HCT116 (cell line): ENCODE results near the gene MINDY1. TPM values are rescaled to one million over a fixed set of nuclear protein-coding genes. Genes with fewer than 3 reads are reported as not detected.

Source experiments
- ATAC-seq: fragments of 200-7000 bp; cut with Tn5 transposase; 2 replicates; pipeline ENCODE4 v1.9.1; 2020; ENCODE audit warnings: mild to moderate bottlenecking, moderate library complexity
- BruUV-seq: library from RNA; stranded (reverse); fragments of 400-500 nt; replicated peaks from 2 replicates; lab custom pipeline; 2021; lab: Mats Ljungman, UMichigan
- CTCF ChIA-PET: fragments of 300-600 bp; sonication (Branson Sonifier 250); formaldehyde crosslinking; loops from one replicate; lab custom pipeline; 2021; ENCODE audit warnings: antibody characterized with exemption; lab: Charles Lee
- POLR2A ChIA-PET: fragments of 300-600, 350-600 bp; sonication (Branson Sonifier 250); formaldehyde crosslinking; loops from one replicate; lab custom pipeline; 2021; ENCODE audit warnings: antibody characterized with exemption; lab: Charles Lee
- RAD21 ChIA-PET, 2 experiments: fragments of 300-600 bp; sonication (Branson Sonifier 250); formaldehyde crosslinking; loops; one replicate each; lab custom pipeline; 2023; ENCODE audit warnings: low total read pairs in 2 of 2; ENCODE audit not compliant: uncharacterized antibody in 2 of 2, unreplicated experiment in 2 of 2, low non-redundant PET in 1 of 2; lab: Charles Lee
- DNase-seq: peaks from one replicate; pipeline ENCODE4 v3.0.0-alpha.2; 2010; ENCODE audit warnings: low read depth, low spot score
- H2AFZ ChIP-seq: fragments of 200-600 bp; shearing (Covaris generic), sonication (generic); 2 replicates; pipeline ENCODE4 v1.6.1; 2017; ENCODE audit warnings: low read depth, mixed run types, mixed read lengths, antibody characterized with exemption, low read length; ENCODE audit not compliant: poor library complexity, severe bottlenecking
- H3K27ac ChIP-seq: 2 replicates; pipeline ENCODE4 v1.5.1; 2012; ENCODE audit warnings: low read depth, low read length
- H3K27me3 ChIP-seq: fragments of 200-600 bp; sonication (generic); 2 replicates; pipeline ENCODE4 v1.6.1; 2016; ENCODE audit warnings: mixed run types, low read length, mixed read lengths; ENCODE audit not compliant: insufficient read depth
- H3K36me3 ChIP-seq, 2 experiments: fragments of 200-500 bp in 1 of 2; fragments of 200-600 bp in 1 of 2; sonication (Bioruptor generic) in 1 of 2; sonication (generic) in 1 of 2; 2 replicates each; pipeline versions ENCODE4 v1.5.1 to v1.6.1; 2014 to 2016; ENCODE audit warnings: low read length in 2 of 2, inconsistent platforms in 1 of 2, mixed read lengths in 1 of 2, mixed run types in 1 of 2; ENCODE audit not compliant: insufficient read depth in 2 of 2, control insufficient read depth in 1 of 2
- H3K4me1 ChIP-seq, 2 experiments: fragments of 200-600 bp in 1 of 2; sonication (generic) in 1 of 2; 2 replicates each; pipeline versions ENCODE4 v1.5.1 to v1.6.1; 2012 to 2017; ENCODE audit warnings: low read length in 2 of 2, inconsistent platforms in 1 of 2, mild to moderate bottlenecking in 1 of 2, mixed read lengths in 1 of 2, mixed run types in 1 of 2, moderate library complexity in 1 of 2; ENCODE audit not compliant: insufficient read depth in 2 of 2, control insufficient read depth in 1 of 2
- H3K4me2 ChIP-seq: fragments of 200-600 bp; sonication (generic); 2 replicates; pipeline ENCODE4 v1.6.1; 2017; ENCODE audit warnings: mixed run types, low read length, mixed read lengths
- H3K4me3 ChIP-seq, 2 experiments: fragments of 200-600 bp in 1 of 2; sonication (generic) in 1 of 2; replicated peaks in 1 of 2; 2 replicates each; pipeline ENCODE4 v1.5.1; 2011 to 2016; ENCODE audit warnings: low read length in 2 of 2, control low read depth in 1 of 2, low read depth in 1 of 2, mild to moderate bottlenecking in 1 of 2, mixed read lengths in 1 of 2, mixed run types in 1 of 2
- H3K79me2 ChIP-seq: fragments of 200-600 bp; sonication (generic); 2 replicates; pipeline ENCODE4 v1.6.1; 2017; ENCODE audit warnings: mild to moderate bottlenecking, mixed run types, low read length, moderate library complexity, mixed read lengths; ENCODE audit not compliant: insufficient read depth
- H3K9ac ChIP-seq: fragments of 200-600 bp; sonication (generic); 2 replicates; pipeline ENCODE4 v1.6.1; 2016; ENCODE audit warnings: low read length, mixed read lengths
- H3K9me2 ChIP-seq: fragments of 200-600 bp; sonication (generic), shearing (Covaris generic); 2 replicates; pipeline ENCODE4 v1.6.1; 2017; ENCODE audit warnings: mixed run types, mild to moderate bottlenecking, moderate library complexity; ENCODE audit not compliant: insufficient read depth
- H3K9me3 ChIP-seq, 2 experiments: fragments of 200-500 bp in 1 of 2; fragments of 200-600 bp in 1 of 2; sonication (Bioruptor generic) in 1 of 2; sonication (generic) in 1 of 2; 2 replicates each; pipeline ENCODE4 v1.6.1; 2014 to 2017; ENCODE audit warnings: low read length in 2 of 2, mixed read lengths in 2 of 2, inconsistent platforms in 1 of 2, low read depth in 1 of 2, mild to moderate bottlenecking in 1 of 2, mixed run types in 1 of 2, moderate library complexity in 1 of 2; ENCODE audit not compliant: control insufficient read depth in 1 of 2, insufficient read depth in 1 of 2
- H4K20me1 ChIP-seq: fragments of 200-600 bp; sonication (generic), shearing (Covaris generic); 2 replicates; pipeline ENCODE4 v1.6.1; 2017; ENCODE audit warnings: mixed run types, mild to moderate bottlenecking, moderate library complexity; ENCODE audit not compliant: insufficient read depth
- CEBPB ChIP-seq: IDR thresholded peaks from 2 replicates; pipeline ENCODE4 v1.6.1; 2012; ENCODE audit warnings: low read depth
- EGR1 ChIP-seq: IDR thresholded peaks from 2 replicates; pipeline ENCODE4 v1.6.1; 2012; ENCODE audit warnings: low read depth
- ELF1 ChIP-seq: IDR thresholded peaks from 2 replicates; pipeline ENCODE4 v1.6.1; 2012; ENCODE audit warnings: low read depth, borderline replicate concordance
- EZH2 ChIP-seq: fragments of 200-600 bp; sonication (generic); IDR thresholded peaks from 2 replicates; pipeline ENCODE4 v1.6.1; 2017; ENCODE audit warnings: antibody characterized with exemption, mixed run types
- JUND ChIP-seq: IDR thresholded peaks from 2 replicates; pipeline ENCODE4 v1.6.1; 2012
- MAX ChIP-seq: IDR thresholded peaks from 2 replicates; pipeline ENCODE4 v1.6.1; 2012
- POLR2A ChIP-seq: IDR thresholded peaks from 2 replicates; pipeline ENCODE4 v1.7.0; 2011; ENCODE audit warnings: borderline replicate concordance; ENCODE audit not compliant: insufficient read depth, insufficient read length; ENCODE audit errors: extremely low read depth
- POLR2AphosphoS5 ChIP-seq: IDR thresholded peaks from 2 replicates; pipeline ENCODE4 v1.6.1; 2011; ENCODE audit warnings: mild to moderate bottlenecking, low read depth, low read length, moderate library complexity
- SIN3A ChIP-seq: IDR thresholded peaks from 2 replicates; pipeline ENCODE4 v1.6.1; 2012; ENCODE audit warnings: low read depth
- SP1 ChIP-seq: IDR thresholded peaks from 2 replicates; pipeline ENCODE4 v1.6.1; 2012; ENCODE audit warnings: low read depth
- TCF7L2 ChIP-seq: IDR thresholded peaks from 2 replicates; pipeline ENCODE4 v1.7.0; 2011; ENCODE audit warnings: borderline replicate concordance, inconsistent platforms; ENCODE audit not compliant: insufficient read depth, insufficient read length; ENCODE audit errors: extremely low read depth
- YY1 ChIP-seq: IDR thresholded peaks from 2 replicates; pipeline ENCODE4 v1.6.1; 2011; ENCODE audit warnings: low read length, low read depth, moderate library complexity, mild to moderate bottlenecking; ENCODE audit not compliant: insufficient replicate concordance; ENCODE audit errors: extremely low read depth
- ZFX ChIP-seq: fragments of 450-650 bp; IDR thresholded peaks from 2 replicates; pipeline ENCODE4 v1.6.1; 2017
- ZNF274 ChIP-seq: fragments of 200-500 bp; sonication (Bioruptor generic); IDR thresholded peaks from 2 replicates; pipeline ENCODE4 v1.6.1; 2014; ENCODE audit warnings: mild to moderate bottlenecking, low read depth, low read length, inconsistent platforms
- intact Hi-C: fragments of 100-400 bp; cut with micrococcal nuclease; formaldehyde crosslinking; loops from 2 replicates; pipeline ENCODE4 v1.10.0; 2022
- total RNA-seq: library from RNA; stranded (reverse); gene quantifications from one replicate; pipeline ENCODE4 v1.2.1, GENCODE V29; 2021; ENCODE audit not compliant: unreplicated experiment

The MINDY1 gene
- total RNA-seq, 1 experiment from 2014 or later = 1.2 TPM

DNA sequence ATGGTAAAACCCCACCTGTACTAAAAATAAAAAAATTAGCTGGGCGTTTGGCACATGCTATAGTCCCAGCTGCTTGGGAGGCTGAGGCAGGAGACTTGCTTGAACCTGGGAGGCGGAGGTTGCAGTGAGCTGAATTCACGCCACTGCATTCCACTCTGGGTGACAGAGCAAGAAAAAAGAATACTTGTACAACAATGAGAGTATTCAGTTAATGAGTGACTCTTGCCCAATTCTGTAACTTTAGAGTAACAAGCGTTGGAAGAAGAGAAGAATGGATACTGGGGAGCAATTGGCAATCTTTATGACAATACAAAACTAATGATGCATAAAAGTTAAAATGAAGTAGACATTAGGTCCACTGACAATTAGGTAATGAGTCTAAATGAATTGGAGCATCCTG is 14.1 kb downstream of the MINDY1 start:
- ChIA-PET CTCF (no interaction called here), RAD21 (no interaction called here), POLR2A (no interaction called here)

DNA sequence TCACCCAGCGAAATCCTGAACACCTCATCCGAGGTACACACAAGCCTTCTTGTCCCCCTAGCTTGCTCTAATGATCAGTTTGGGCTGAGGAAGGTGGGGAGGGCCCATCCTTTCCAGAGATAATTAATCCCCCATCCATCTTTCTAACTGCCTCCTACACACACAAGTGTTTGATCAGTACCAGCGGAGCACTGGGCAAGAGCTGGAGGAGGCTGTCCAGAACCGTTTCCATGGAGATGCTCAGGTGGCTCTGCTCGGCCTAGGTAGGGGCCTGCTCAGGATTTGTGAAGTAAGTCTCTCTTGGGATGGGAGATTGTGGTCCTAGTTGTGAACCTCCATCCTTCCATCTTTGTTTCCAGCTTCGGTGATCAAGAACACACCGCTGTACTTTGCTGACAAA is 18.8 kb downstream of the MINDY1 start:
- intact Hi-C loops = no loop called here
- no peaks in the 10 kb centered on the region for H4K20me1 ChIP-seq
- H3K36me3 ChIP-seq = no peaks in the 10 kb centered on the region
- ATAC-seq (no peak), DNase-seq (no peak)
- CTCF ChIA-PET = no interaction called here
- no TSS peak for BruUV-seq
- no peaks in the 10 kb centered on the region for H3K9me3 ChIP-seq
- no peak overlapping the region for H3K27ac ChIP-seq
- H3K27me3 ChIP-seq = no peaks in the 10 kb centered on the region
- no peak overlapping the region for H3K4me2 ChIP-seq
- no peaks in the 10 kb centered on the region for H3K9me2 ChIP-seq
- TF ChIP-seq JUND (no peak), ELF1 (no peak), SIN3A (no peak), MAX (no peak), EZH2 (no peak), ZFX (no peak), POLR2A (no peak), CEBPB (no peak), POLR2AphosphoS5 (no peak), ZNF274 (no peak), TCF7L2 (no peak), YY1 (no peak), SP1 (no peak), EGR1 (no peak)
- RAD21 ChIA-PET = no interaction called here
- no peak overlapping the region for H2AFZ ChIP-seq
- H3K79me2 ChIP-seq = no peaks in the 10 kb centered on the region
- POLR2A ChIA-PET = no interaction called here
- H3K9ac ChIP-seq = no peak overlapping the region
- no peak overlapping the region for H3K4me3 ChIP-seq
- peaks cover 19 to 23% of the 10 kb centered on the region in 2 experiments for H3K4me1 ChIP-seq

More for the DNA sequence above, 14.1 kb downstream of the MINDY1 start:
- ATAC-seq = no peak
- H3K4me1 ChIP-seq = peaks cover 6 to 12% of the 10 kb centered on the region in 2 experiments; a peak in 2 of 4 replicates
- H3K4me3 ChIP-seq = no peak overlapping the region
- intact Hi-C loops = no loop called here
- DNase-seq = no peak
- H2AFZ ChIP-seq = no peak overlapping the region
- no peaks in the 10 kb centered on the region for H3K9me3 ChIP-seq
- no peaks in the 10 kb centered on the region for H3K27me3 ChIP-seq
- no peaks in the 10 kb centered on the region for H4K20me1 ChIP-seq
- H3K9ac ChIP-seq = no peak overlapping the region
- H3K9me2 ChIP-seq = no peaks in the 10 kb centered on the region
- H3K4me2 ChIP-seq = no peak overlapping the region
- H3K79me2 ChIP-seq = no peaks in the 10 kb centered on the region
- no TSS peak for BruUV-seq
- no peaks in the 10 kb centered on the region for H3K36me3 ChIP-seq
- H3K27ac ChIP-seq = no peak overlapping the region
- TF ChIP-seq ZFX (no peak), ELF1 (no peak), EGR1 (no peak)
